KMS-11 (cell line): ENCODE results near the gene IER2.

Experiments used
- H2AFZ ChIP-seq: fragments of 200-600 bp; sonication (generic); 2 replicates; pipeline ENCODE4 v1.6.1; 2016; ENCODE audit warnings: antibody characterized with exemption, mixed run types, low read depth
- H3K27ac ChIP-seq: fragments of 200-600 bp; sonication (generic); 2 replicates; pipeline ENCODE4 v1.6.1; 2016; ENCODE audit warnings: mild to moderate bottlenecking, mixed run types
- H3K27me3 ChIP-seq: fragments of 200-600 bp; sonication (generic); 2 replicates; pipeline ENCODE4 v1.6.1; 2017; ENCODE audit warnings: mild to moderate bottlenecking, low read depth, mixed run types, moderate library complexity; ENCODE audit not compliant: insufficient read depth
- H3K36me3 ChIP-seq: fragments of 200-600 bp; sonication (generic); 2 replicates; pipeline ENCODE4 v1.6.1; 2017; ENCODE audit warnings: mild to moderate bottlenecking, mixed run types; ENCODE audit not compliant: insufficient read depth
- H3K4me1 ChIP-seq: fragments of 200-600 bp; sonication (generic); 2 replicates; pipeline ENCODE4 v1.6.1; 2016; ENCODE audit warnings: mild to moderate bottlenecking, low read depth, mixed run types; ENCODE audit not compliant: poor library complexity, severe bottlenecking
- H3K4me2 ChIP-seq: fragments of 200-600 bp; sonication (generic); 2 replicates; pipeline ENCODE4 v1.7.0; 2016; ENCODE audit warnings: mild to moderate bottlenecking, mixed run types
- H3K4me3 ChIP-seq: fragments of 200-600 bp; sonication (generic); IDR thresholded peaks from 2 replicates; pipeline ENCODE4 v1.6.1; 2017; ENCODE audit warnings: low read depth, low read length, mixed read lengths; ENCODE audit not compliant: insufficient read depth
- H3K79me2 ChIP-seq: fragments of 200-600 bp; sonication (generic); 2 replicates; pipeline ENCODE4 v1.6.1; 2016; ENCODE audit warnings: low read depth, mixed run types; ENCODE audit not compliant: insufficient read depth
- H3K9ac ChIP-seq: fragments of 200-600 bp; sonication (generic); 2 replicates; pipeline ENCODE4 v1.6.1; 2016; ENCODE audit warnings: mild to moderate bottlenecking, mixed run types
- H4K20me1 ChIP-seq: fragments of 200-600 bp; sonication (generic); 2 replicates; pipeline ENCODE4 v1.6.1; 2016; ENCODE audit warnings: mild to moderate bottlenecking, mixed run types; ENCODE audit not compliant: insufficient read depth
- CTCF ChIP-seq: fragments of 200-600 bp; sonication (generic); conservative IDR thresholded peaks from 2 replicates; pipeline ENCODE4 v1.6.1; 2017; ENCODE audit warnings: low read depth, mild to moderate bottlenecking, antibody characterized with exemption, low read length, moderate library complexity, mixed read lengths

The IER2 gene, protein sequence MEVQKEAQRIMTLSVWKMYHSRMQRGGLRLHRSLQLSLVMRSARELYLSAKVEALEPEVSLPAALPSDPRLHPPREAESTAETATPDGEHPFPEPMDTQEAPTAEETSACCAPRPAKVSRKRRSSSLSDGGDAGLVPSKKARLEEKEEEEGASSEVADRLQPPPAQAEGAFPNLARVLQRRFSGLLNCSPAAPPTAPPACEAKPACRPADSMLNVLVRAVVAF

DNA sequence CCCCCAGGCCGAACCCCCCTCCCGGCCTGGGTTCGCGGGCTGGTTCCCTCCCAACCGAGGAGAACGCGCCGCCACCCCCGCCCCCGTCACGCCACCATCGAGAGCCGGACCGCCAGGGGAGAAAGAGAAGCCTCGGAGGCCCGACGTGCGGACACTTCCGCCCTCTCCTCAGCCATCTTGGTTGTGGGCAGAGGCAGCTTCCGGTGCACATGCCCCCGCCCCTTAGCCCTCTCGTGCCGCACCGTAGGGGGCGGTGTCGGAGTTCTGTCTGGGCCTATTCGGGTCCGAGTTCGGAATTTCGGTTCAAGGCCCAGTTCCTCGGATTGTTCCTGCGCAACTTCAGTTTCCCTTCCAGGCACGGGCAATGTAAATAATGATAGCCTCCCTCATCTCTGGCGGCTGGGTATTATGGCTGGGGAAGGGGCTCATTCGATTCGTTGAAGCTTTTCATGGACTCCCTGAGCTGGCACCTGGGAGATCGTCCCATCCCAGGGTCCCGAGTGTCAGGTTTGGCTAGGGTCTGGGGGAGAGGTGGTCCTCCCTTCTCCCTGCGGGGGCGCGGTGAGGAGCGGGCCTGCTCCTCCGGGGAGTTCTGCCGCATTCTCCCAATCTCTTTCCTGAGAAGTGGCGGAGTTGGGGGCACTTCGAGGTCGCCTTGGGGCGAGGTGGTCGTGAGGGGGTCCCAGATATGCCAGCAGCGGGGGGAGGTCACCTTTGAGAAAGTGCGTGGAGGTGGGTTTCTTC lies at the start of gene IER2, which contains the start of gene STX10:
TSS of gene IER2 (plus strand) at position 225 of the 744 bp plus-strand sequence. CDS start 2,776 bp downstream, outside the sequence.
TSS of gene STX10 (minus strand) at position 189 of the 744 bp plus-strand sequence. CDS start 202 bp downstream, outside the sequence.
- Histone ChIP-seq H3K9ac (peak within 1 kb of the TSS; percentile 49), H3K27me3 (no peaks in the 10 kb centered on the region; the same call in 1 of the 2 replicates), H4K20me1 (no peaks in the 10 kb centered on the region), H2AFZ (peak within 1 kb of the TSS; percentile 88), H3K36me3 (no peaks in the 10 kb centered on the region), H3K4me1 (peaks cover 9% of the 10 kb centered on the region), H3K27ac (no peak within 1 kb of the TSS), H3K79me2 (peaks cover 13% of the 10 kb centered on the region; the same call in 1 of the 2 replicates), H3K4me2 (peak within 1 kb of the TSS; percentile 85), H3K4me3 (peak within 1 kb of the TSS; percentile 64)
- peak; percentile 56 for TF ChIP-seq CTCF

GRCh38 chr19:13100841-13101589 lies 49.2 kb upstream of the IER2 start:
- H3K27me3 ChIP-seq: peaks cover 33% of the 10 kb centered on the region
- H2AFZ ChIP-seq: no peak overlapping the region
- no peaks in the 10 kb centered on the region for H3K79me2 ChIP-seq
- no peak overlapping the region for H3K4me3 ChIP-seq
- H3K9ac ChIP-seq: no peak overlapping the region
- TF ChIP-seq CTCF: no peak
- no peaks in the 10 kb centered on the region for H3K36me3 ChIP-seq
- H3K4me2 ChIP-seq: no peak overlapping the region
- H3K27ac ChIP-seq: no peak overlapping the region
- H4K20me1 ChIP-seq: no peaks in the 10 kb centered on the region
- H3K4me1 ChIP-seq: peaks cover 8% of the 10 kb centered on the region

- Histone ChIP-seq H3K4me3 (no peak overlapping the region), H4K20me1 (no peaks in the 10 kb centered on the region), H3K36me3 (no peaks in the 10 kb centered on the region)
Measured at GRCh38 chr19:13101590-13102415, 48.4 kb upstream of the IER2 start.

More at GRCh38 chr19:13101590-13102415, 48.4 kb upstream of the IER2 start:
- Histone ChIP-seq H3K79me2 (no peaks in the 10 kb centered on the region), H3K4me2 (no peak overlapping the region), H3K27me3 (peaks cover 25% of the 10 kb centered on the region), H3K9ac (no peak overlapping the region), H3K4me1 (peaks cover 6% of the 10 kb centered on the region), H2AFZ (no peak overlapping the region), H3K27ac (no peak overlapping the region)
- no peak for TF ChIP-seq CTCF
